Liver (tissue), 9 donors: ENCODE results near the gene CFAP221. TPM values are rescaled to one million over a fixed set of nuclear protein-coding genes. Genes with fewer than 3 reads are reported as not detected.

Experiments used
- DNase-seq: peaks from one replicate; pipeline ENCODE4 v3.0.0-alpha.2; 2017; ENCODE audit warnings: low spot score
- H3K27ac ChIP-seq, 2 donors: one replicate each; pipeline ENCODE4 v1.7.0; 2013; ENCODE audit warnings: inconsistent platforms in 2 of 2, low read length in 2 of 2, control low read depth in 1 of 2, low read depth in 1 of 2, mild to moderate bottlenecking in 1 of 2
- H3K27me3 ChIP-seq, 4 donors: one replicate each; pipeline versions ENCODE4 v1.6.1 to v1.7.0; 2013; ENCODE audit warnings: low read length in 3 of 4, inconsistent platforms in 1 of 4, mild to moderate bottlenecking in 1 of 4, moderate library complexity in 1 of 4; ENCODE audit not compliant: control insufficient read depth in 4 of 4, insufficient read depth in 4 of 4
- H3K36me3 ChIP-seq, 4 donors: one replicate each; pipeline versions ENCODE4 v1.6.1 to v1.7.0; 2013; ENCODE audit warnings: low read length in 3 of 4, mild to moderate bottlenecking in 3 of 4, low read depth in 1 of 4, moderate library complexity in 1 of 4; ENCODE audit not compliant: control insufficient read depth in 4 of 4, insufficient read depth in 3 of 4
- H3K4me1 ChIP-seq, 4 donors: one replicate each; pipeline versions ENCODE4 v1.6.1 to v1.7.0; 2013; ENCODE audit warnings: low read length in 3 of 4, mild to moderate bottlenecking in 3 of 4, moderate library complexity in 1 of 4; ENCODE audit not compliant: control insufficient read depth in 4 of 4, insufficient read depth in 4 of 4
- H3K4me3 ChIP-seq, 3 donors: one replicate each; pipeline versions ENCODE4 v1.6.1 to v1.7.0; 2013; ENCODE audit warnings: low read length in 3 of 3, control low read depth in 1 of 3, low read depth in 1 of 3, mild to moderate bottlenecking in 1 of 3
- H3K9ac ChIP-seq, 2 donors: one replicate each; pipeline ENCODE4 v1.7.0; 2013; ENCODE audit warnings: low read length in 2 of 2, mild to moderate bottlenecking in 2 of 2, moderate library complexity in 2 of 2, control low read depth in 1 of 2, low read depth in 1 of 2
- H3K9me3 ChIP-seq, 4 donors: one replicate each; pipeline versions ENCODE4 v1.6.1 to v1.7.0; 2013; ENCODE audit warnings: low read length in 3 of 4; ENCODE audit not compliant: control insufficient read depth in 4 of 4
- ATF3 ChIP-seq: IDR thresholded peaks from 2 replicates; pipeline ENCODE4 v1.6.1; 2016; ENCODE audit warnings: antibody characterized with exemption
- CTCF ChIP-seq: fragments of 150-350 bp; IDR thresholded peaks from 2 replicates; pipeline ENCODE4 v1.5.1; 2017; ENCODE audit warnings: improper control_type of control experiment, low read depth, low read length; ENCODE audit not compliant: missing input control
- EGR1 ChIP-seq, 2 donors: IDR thresholded peaks; 2 replicates each; pipeline ENCODE4 v1.6.1; 2016 to 2018; ENCODE audit warnings: antibody characterized with exemption in 2 of 2, low read depth in 2 of 2
- FOXA1 ChIP-seq: IDR thresholded peaks from 2 replicates; pipeline ENCODE4 v1.6.1; 2016; ENCODE audit warnings: antibody characterized with exemption
- FOXA2 ChIP-seq: IDR thresholded peaks from 2 replicates; pipeline ENCODE4 v1.6.1; 2016; ENCODE audit warnings: antibody characterized with exemption
- GABPA ChIP-seq, 2 donors: IDR thresholded peaks in 1 of 2; conservative IDR thresholded peaks in 1 of 2; 2 replicates each; pipeline ENCODE4 v1.6.1; 2016; ENCODE audit warnings: antibody characterized with exemption in 2 of 2, mild to moderate bottlenecking in 1 of 2, moderate library complexity in 1 of 2
- HNF4A ChIP-seq, 2 donors: conservative IDR thresholded peaks; 2 replicates each; pipeline ENCODE4 v1.6.1; 2016; ENCODE audit warnings: antibody characterized with exemption in 2 of 2, mild to moderate bottlenecking in 2 of 2
- HNF4G ChIP-seq: IDR thresholded peaks from 2 replicates; pipeline ENCODE4 v1.6.1; 2016; ENCODE audit warnings: antibody characterized with exemption
- JUND ChIP-seq, 2 donors: IDR thresholded peaks; 2 replicates each; pipeline ENCODE4 v1.6.1; 2016; ENCODE audit warnings: antibody characterized with exemption in 2 of 2
- NR2F2 ChIP-seq: IDR thresholded peaks from 2 replicates; pipeline ENCODE4 v1.6.1; 2016; ENCODE audit warnings: antibody characterized with exemption
- RAD21 ChIP-seq, 2 donors: IDR thresholded peaks; 2 replicates each; pipeline ENCODE4 v1.6.1; 2016; ENCODE audit warnings: antibody characterized with exemption in 2 of 2, mild to moderate bottlenecking in 2 of 2
- RXRA ChIP-seq, 2 donors: IDR thresholded peaks; 2 replicates each; pipeline ENCODE4 v1.6.1; 2017 to 2018; ENCODE audit warnings: antibody characterized with exemption in 2 of 2, mild to moderate bottlenecking in 1 of 2
- SP1 ChIP-seq: IDR thresholded peaks from 2 replicates; pipeline ENCODE4 v1.6.1; 2018; ENCODE audit warnings: antibody characterized with exemption, mild to moderate bottlenecking
- TAF1 ChIP-seq: conservative IDR thresholded peaks from 2 replicates; pipeline ENCODE4 v1.6.1; 2016; ENCODE audit warnings: antibody characterized with exemption, mild to moderate bottlenecking
- YY1 ChIP-seq: IDR thresholded peaks from 2 replicates; pipeline ENCODE4 v1.6.1; 2016; ENCODE audit warnings: antibody characterized with exemption, mild to moderate bottlenecking
- ZBTB33 ChIP-seq: IDR thresholded peaks from 2 replicates; pipeline ENCODE4 v1.6.1; 2016; ENCODE audit warnings: antibody characterized with exemption
- WGBS: extraction: QIAGEN DNeasy Blood & Tissue Kit; methylation state at CpG from one replicate; pipeline ENCODE4 v1.1.7; 2013; 5-methylcytosine and 5-hydroxymethylcytosine counted together
- polyA plus RNA-seq, 2 donors: library from polyadenylated mRNA; stranded (reverse) in 1 of 2; unstranded in 1 of 2; fragments of 200-250 nt in 1 of 2; fragments of >200 nt in 1 of 2; fragmentation: Nextera tagmentation in 1 of 2; extraction: Ambion mirVana in 1 of 2; gene quantifications; one replicate each; pipeline versions ENCODE4 v1.2.1 to v1.2.3, GENCODE V29; 2013 to 2015
- total RNA-seq, 2 donors: library from RNA; depleted of rRNA; stranded (reverse); fragments of >200 nt; gene quantifications; one replicate each; pipeline ENCODE4 v1.2.3, GENCODE V29; 2014
- TF ChIP-seq, protein P1 (sequence below): IDR thresholded peaks from 2 replicates; pipeline ENCODE4 v1.6.1; 2016; ENCODE audit warnings: antibody characterized with exemption
- TF ChIP-seq, protein P2 (sequence below): IDR thresholded peaks from 2 replicates; pipeline ENCODE4 v1.6.1; 2016; ENCODE audit warnings: antibody characterized with exemption, mild to moderate bottlenecking
- donor health status: healthy.
- donor health status: healthy.
- donor health status: healthy.
- donor health status: healthy.
- donor health status: healthy.

Gene CFAP221
- total and polyA plus RNA-seq, 4 donors = 0.23 to 3.1 (median 1.2) TPM

DNA sequence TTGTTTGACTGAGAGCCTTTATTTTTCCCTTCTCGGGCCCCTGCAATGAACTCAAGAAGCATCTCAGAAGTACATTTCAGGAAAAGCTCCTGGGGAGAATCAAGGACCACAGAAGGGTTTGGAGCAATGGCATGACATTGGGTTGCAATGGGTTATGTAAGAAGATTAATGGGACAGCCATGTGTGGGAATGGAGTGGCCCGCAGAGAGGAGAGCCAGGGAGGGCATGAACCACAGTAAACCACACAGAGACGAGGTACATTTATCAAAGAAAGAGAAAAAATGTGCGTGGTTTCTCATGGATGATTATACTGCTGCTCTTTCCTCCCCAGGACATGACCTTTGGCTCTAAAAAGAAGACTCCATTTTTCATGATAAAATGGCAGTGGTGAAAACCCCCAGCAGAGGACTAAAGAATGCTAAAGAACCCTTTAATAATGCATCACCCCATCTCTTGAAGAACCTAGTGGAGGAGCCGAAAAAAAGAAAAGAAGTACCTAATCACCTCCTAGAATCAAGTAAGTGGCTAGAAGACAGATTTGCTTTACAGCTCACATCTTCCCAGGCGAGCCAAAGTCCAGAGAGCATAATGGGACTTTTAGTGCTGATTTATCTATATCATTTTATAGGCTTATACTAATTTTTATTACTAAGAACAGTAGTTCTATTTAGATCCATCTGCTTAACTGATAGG lies 1.7 kb downstream of the CFAP221 start:
- Histone ChIP-seq H3K9me3 (no peaks in the 10 kb centered on the region), H3K9ac (no peak overlapping the region), H3K4me1 (peaks cover 0 to 10% (median 5%) of the 10 kb centered on the region in 4 donors), H3K36me3 (no peaks in the 10 kb centered on the region), H3K27ac (peak overlapping the region in 1 of 2 donors; percentile 38), H3K4me3 (no peak overlapping the region), H3K27me3 (no peaks in the 10 kb centered on the region)
- no peak for DNase-seq
- no peak for TF ChIP-seq ATF3
- no peak for TF ChIP-seq RXRA (IDR thresholded peaks at IDR 0.05)
- no peak for TF ChIP-seq FOXA1
- no peak for TF ChIP-seq EGR1 (IDR thresholded peaks at IDR 0.05; ENCODE audit: low read depth in 2 of 2)
- no peak for TF ChIP-seq NR2F2
- TF ChIP-seq HNF4G = no peak
- TF ChIP-seq FOXA2 = no peak
- TF ChIP-seq, protein P1, sequence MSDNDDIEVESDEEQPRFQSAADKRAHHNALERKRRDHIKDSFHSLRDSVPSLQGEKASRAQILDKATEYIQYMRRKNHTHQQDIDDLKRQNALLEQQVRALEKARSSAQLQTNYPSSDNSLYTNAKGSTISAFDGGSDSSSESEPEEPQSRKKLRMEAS = no peak
- TF ChIP-seq SP1 = no peak
- no peak for TF ChIP-seq RAD21 (IDR thresholded peaks at IDR 0.05)
- TF ChIP-seq JUND (IDR thresholded peaks at IDR 0.05) = no peak
- TF ChIP-seq, protein P2, sequence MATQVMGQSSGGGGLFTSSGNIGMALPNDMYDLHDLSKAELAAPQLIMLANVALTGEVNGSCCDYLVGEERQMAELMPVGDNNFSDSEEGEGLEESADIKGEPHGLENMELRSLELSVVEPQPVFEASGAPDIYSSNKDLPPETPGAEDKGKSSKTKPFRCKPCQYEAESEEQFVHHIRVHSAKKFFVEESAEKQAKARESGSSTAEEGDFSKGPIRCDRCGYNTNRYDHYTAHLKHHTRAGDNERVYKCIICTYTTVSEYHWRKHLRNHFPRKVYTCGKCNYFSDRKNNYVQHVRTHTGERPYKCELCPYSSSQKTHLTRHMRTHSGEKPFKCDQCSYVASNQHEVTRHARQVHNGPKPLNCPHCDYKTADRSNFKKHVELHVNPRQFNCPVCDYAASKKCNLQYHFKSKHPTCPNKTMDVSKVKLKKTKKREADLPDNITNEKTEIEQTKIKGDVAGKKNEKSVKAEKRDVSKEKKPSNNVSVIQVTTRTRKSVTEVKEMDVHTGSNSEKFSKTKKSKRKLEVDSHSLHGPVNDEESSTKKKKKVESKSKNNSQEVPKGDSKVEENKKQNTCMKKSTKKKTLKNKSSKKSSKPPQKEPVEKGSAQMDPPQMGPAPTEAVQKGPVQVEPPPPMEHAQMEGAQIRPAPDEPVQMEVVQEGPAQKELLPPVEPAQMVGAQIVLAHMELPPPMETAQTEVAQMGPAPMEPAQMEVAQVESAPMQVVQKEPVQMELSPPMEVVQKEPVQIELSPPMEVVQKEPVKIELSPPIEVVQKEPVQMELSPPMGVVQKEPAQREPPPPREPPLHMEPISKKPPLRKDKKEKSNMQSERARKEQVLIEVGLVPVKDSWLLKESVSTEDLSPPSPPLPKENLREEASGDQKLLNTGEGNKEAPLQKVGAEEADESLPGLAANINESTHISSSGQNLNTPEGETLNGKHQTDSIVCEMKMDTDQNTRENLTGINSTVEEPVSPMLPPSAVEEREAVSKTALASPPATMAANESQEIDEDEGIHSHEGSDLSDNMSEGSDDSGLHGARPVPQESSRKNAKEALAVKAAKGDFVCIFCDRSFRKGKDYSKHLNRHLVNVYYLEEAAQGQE = no peak
- TF ChIP-seq TAF1 = no peak
- TF ChIP-seq HNF4A (conservative IDR thresholded peaks at IDR 0.05) = no peak
- no peak for TF ChIP-seq GABPA (IDR thresholded peaks at IDR 0.05 in 1 of 2, conservative IDR thresholded peaks at IDR 0.05 in 1 of 2)
- no peak for TF ChIP-seq ZBTB33
- TF ChIP-seq CTCF = no peak
- TF ChIP-seq YY1 = no peak
- WGBS = 84% methylated on average over 6 of the region's 6 CpGs
